HCT116 (cell line): Measurements from ENCODE around the gene CGB2. TPM values are rescaled to one million over a fixed set of nuclear protein-coding genes. Genes with fewer than 3 reads are reported as not detected.

Experiments used
- ATAC-seq: fragments of 200-7000 bp; cut with Tn5 transposase; 2 replicates; pipeline ENCODE4 v1.9.1; 2020; ENCODE audit warnings: mild to moderate bottlenecking, moderate library complexity
- BruUV-seq: library from RNA; stranded (reverse); fragments of 400-500 nt; replicated peaks from 2 replicates; lab custom pipeline; 2021; lab: Mats Ljungman, UMichigan
- CTCF ChIA-PET: fragments of 300-600 bp; sonication (Branson Sonifier 250); formaldehyde crosslinking; loops from one replicate; lab custom pipeline; 2021; ENCODE audit warnings: antibody characterized with exemption; lab: Charles Lee
- POLR2A ChIA-PET: fragments of 300-600, 350-600 bp; sonication (Branson Sonifier 250); formaldehyde crosslinking; loops from one replicate; lab custom pipeline; 2021; ENCODE audit warnings: antibody characterized with exemption; lab: Charles Lee
- RAD21 ChIA-PET, 2 experiments: fragments of 300-600 bp; sonication (Branson Sonifier 250); formaldehyde crosslinking; loops; one replicate each; lab custom pipeline; 2023; ENCODE audit warnings: low total read pairs in 2 of 2; ENCODE audit not compliant: uncharacterized antibody in 2 of 2, unreplicated experiment in 2 of 2, low non-redundant PET in 1 of 2; lab: Charles Lee
- DNase-seq: peaks from one replicate; pipeline ENCODE4 v3.0.0-alpha.2; 2010; ENCODE audit warnings: low read depth, low spot score
- H2AFZ ChIP-seq: fragments of 200-600 bp; shearing (Covaris generic), sonication (generic); 2 replicates; pipeline ENCODE4 v1.6.1; 2017; ENCODE audit warnings: low read depth, mixed run types, mixed read lengths, antibody characterized with exemption, low read length; ENCODE audit not compliant: poor library complexity, severe bottlenecking
- H3K27ac ChIP-seq: 2 replicates; pipeline ENCODE4 v1.5.1; 2012; ENCODE audit warnings: low read depth, low read length
- H3K27me3 ChIP-seq: fragments of 200-600 bp; sonication (generic); 2 replicates; pipeline ENCODE4 v1.6.1; 2016; ENCODE audit warnings: mixed run types, low read length, mixed read lengths; ENCODE audit not compliant: insufficient read depth
- H3K36me3 ChIP-seq, 2 experiments: fragments of 200-500 bp in 1 of 2; fragments of 200-600 bp in 1 of 2; sonication (Bioruptor generic) in 1 of 2; sonication (generic) in 1 of 2; 2 replicates each; pipeline versions ENCODE4 v1.5.1 to v1.6.1; 2014 to 2016; ENCODE audit warnings: low read length in 2 of 2, inconsistent platforms in 1 of 2, mixed read lengths in 1 of 2, mixed run types in 1 of 2; ENCODE audit not compliant: insufficient read depth in 2 of 2, control insufficient read depth in 1 of 2
- H3K4me1 ChIP-seq, 2 experiments: fragments of 200-600 bp in 1 of 2; sonication (generic) in 1 of 2; 2 replicates each; pipeline versions ENCODE4 v1.5.1 to v1.6.1; 2012 to 2017; ENCODE audit warnings: low read length in 2 of 2, inconsistent platforms in 1 of 2, mild to moderate bottlenecking in 1 of 2, mixed read lengths in 1 of 2, mixed run types in 1 of 2, moderate library complexity in 1 of 2; ENCODE audit not compliant: insufficient read depth in 2 of 2, control insufficient read depth in 1 of 2
- H3K4me2 ChIP-seq: fragments of 200-600 bp; sonication (generic); 2 replicates; pipeline ENCODE4 v1.6.1; 2017; ENCODE audit warnings: mixed run types, low read length, mixed read lengths
- H3K4me3 ChIP-seq, 2 experiments: fragments of 200-600 bp in 1 of 2; sonication (generic) in 1 of 2; replicated peaks in 1 of 2; 2 replicates each; pipeline ENCODE4 v1.5.1; 2011 to 2016; ENCODE audit warnings: low read length in 2 of 2, control low read depth in 1 of 2, low read depth in 1 of 2, mild to moderate bottlenecking in 1 of 2, mixed read lengths in 1 of 2, mixed run types in 1 of 2
- H3K79me2 ChIP-seq: fragments of 200-600 bp; sonication (generic); 2 replicates; pipeline ENCODE4 v1.6.1; 2017; ENCODE audit warnings: mild to moderate bottlenecking, mixed run types, low read length, moderate library complexity, mixed read lengths; ENCODE audit not compliant: insufficient read depth
- H3K9ac ChIP-seq: fragments of 200-600 bp; sonication (generic); 2 replicates; pipeline ENCODE4 v1.6.1; 2016; ENCODE audit warnings: low read length, mixed read lengths
- H3K9me2 ChIP-seq: fragments of 200-600 bp; sonication (generic), shearing (Covaris generic); 2 replicates; pipeline ENCODE4 v1.6.1; 2017; ENCODE audit warnings: mixed run types, mild to moderate bottlenecking, moderate library complexity; ENCODE audit not compliant: insufficient read depth
- H3K9me3 ChIP-seq, 2 experiments: fragments of 200-500 bp in 1 of 2; fragments of 200-600 bp in 1 of 2; sonication (Bioruptor generic) in 1 of 2; sonication (generic) in 1 of 2; 2 replicates each; pipeline ENCODE4 v1.6.1; 2014 to 2017; ENCODE audit warnings: low read length in 2 of 2, mixed read lengths in 2 of 2, inconsistent platforms in 1 of 2, low read depth in 1 of 2, mild to moderate bottlenecking in 1 of 2, mixed run types in 1 of 2, moderate library complexity in 1 of 2; ENCODE audit not compliant: control insufficient read depth in 1 of 2, insufficient read depth in 1 of 2
- H4K20me1 ChIP-seq: fragments of 200-600 bp; sonication (generic), shearing (Covaris generic); 2 replicates; pipeline ENCODE4 v1.6.1; 2017; ENCODE audit warnings: mixed run types, mild to moderate bottlenecking, moderate library complexity; ENCODE audit not compliant: insufficient read depth
- ATF3 ChIP-seq: IDR thresholded peaks from 2 replicates; pipeline ENCODE4 v1.6.1; 2012
- EGR1 ChIP-seq: IDR thresholded peaks from 2 replicates; pipeline ENCODE4 v1.6.1; 2012; ENCODE audit warnings: low read depth
- ELF1 ChIP-seq: IDR thresholded peaks from 2 replicates; pipeline ENCODE4 v1.6.1; 2012; ENCODE audit warnings: low read depth, borderline replicate concordance
- EZH2 ChIP-seq: fragments of 200-600 bp; sonication (generic); IDR thresholded peaks from 2 replicates; pipeline ENCODE4 v1.6.1; 2017; ENCODE audit warnings: antibody characterized with exemption, mixed run types
- EZH2phosphoT487 ChIP-seq: fragments of 200-600 bp; IDR thresholded peaks from 2 replicates; pipeline ENCODE4 v1.6.1; 2018; ENCODE audit warnings: antibody characterized with exemption, borderline replicate concordance
- FOSL1 ChIP-seq: IDR thresholded peaks from 2 replicates; pipeline ENCODE4 v1.6.1; 2012; ENCODE audit warnings: low read depth
- JUND ChIP-seq: IDR thresholded peaks from 2 replicates; pipeline ENCODE4 v1.6.1; 2012
- POLR2A ChIP-seq: IDR thresholded peaks from 2 replicates; pipeline ENCODE4 v1.7.0; 2011; ENCODE audit warnings: borderline replicate concordance; ENCODE audit not compliant: insufficient read depth, insufficient read length; ENCODE audit errors: extremely low read depth
- POLR2AphosphoS5 ChIP-seq: IDR thresholded peaks from 2 replicates; pipeline ENCODE4 v1.6.1; 2011; ENCODE audit warnings: mild to moderate bottlenecking, low read depth, low read length, moderate library complexity
- RAD21 ChIP-seq: IDR thresholded peaks from 2 replicates; pipeline ENCODE4 v1.6.1; 2012; ENCODE audit warnings: low read depth, mild to moderate bottlenecking
- REST ChIP-seq: IDR thresholded peaks from 2 replicates; pipeline ENCODE4 v1.6.1; 2012; ENCODE audit warnings: low read depth
- SIN3A ChIP-seq: IDR thresholded peaks from 2 replicates; pipeline ENCODE4 v1.6.1; 2012; ENCODE audit warnings: low read depth
- SP1 ChIP-seq: IDR thresholded peaks from 2 replicates; pipeline ENCODE4 v1.6.1; 2012; ENCODE audit warnings: low read depth
- SRF ChIP-seq: IDR thresholded peaks from 2 replicates; pipeline ENCODE4 v1.6.1; 2012; ENCODE audit warnings: low read depth
- YY1 ChIP-seq: IDR thresholded peaks from 2 replicates; pipeline ENCODE4 v1.6.1; 2011; ENCODE audit warnings: low read length, low read depth, moderate library complexity, mild to moderate bottlenecking; ENCODE audit not compliant: insufficient replicate concordance; ENCODE audit errors: extremely low read depth
- ZBTB33 ChIP-seq: IDR thresholded peaks from 2 replicates; pipeline ENCODE4 v1.6.1; 2011; ENCODE audit warnings: mild to moderate bottlenecking, low read length, moderate library complexity; ENCODE audit not compliant: insufficient replicate concordance; ENCODE audit errors: extremely low read depth
- ZFX ChIP-seq: fragments of 450-650 bp; IDR thresholded peaks from 2 replicates; pipeline ENCODE4 v1.6.1; 2017
- intact Hi-C: fragments of 100-400 bp; cut with micrococcal nuclease; formaldehyde crosslinking; loops from 2 replicates; pipeline ENCODE4 v1.10.0; 2022
- total RNA-seq: library from RNA; stranded (reverse); gene quantifications from one replicate; pipeline ENCODE4 v1.2.1, GENCODE V29; 2021; ENCODE audit not compliant: unreplicated experiment

The CGB2 gene
- total RNA-seq, 1 experiment from 2014 or later, result 5.0 TPM

GRCh38 chr19:48993175-48994034, 38.3 kb upstream of the CGB2 start, which contains the start of the genes GYS1 and RUVBL2 (continued):
- TF ChIP-seq REST (no peak), ZFX (peak; percentile 38; the same call in 1 of the 2 replicates), EZH2 (no peak), JUND (no peak)

- peaks cover 6 to 8% of the 10 kb centered on the region in 2 experiments; a peak in 2 of 4 replicates for H3K36me3 ChIP-seq
- no peak overlapping the region for H2AFZ ChIP-seq
- peaks cover 15 to 34% of the 10 kb centered on the region in 2 experiments for H3K4me1 ChIP-seq
- H3K9me3 ChIP-seq, result no peaks in the 10 kb centered on the region
- no peak for ATAC-seq
- peak overlapping the region; percentile 90 for H3K9ac ChIP-seq
- ChIA-PET POLR2A (interaction anchor here (0.6 to 3.1 kb wide), 19 partner anchors 11 to 623 kb away, joined by 3 to 17 read pairs (median 6); partner anchors contain the start of genes DHDH, FTL, RPL18 and SPHK2), CTCF (interaction anchor here (0.8 to 2.5 kb wide), 30 partner anchors 10 to 385 kb away, joined by 3 to 44 read pairs (median 5); partner anchors contain the start of genes CGB2, CGB7, LHB and LIN7B), RAD21 (interaction anchor here in 1 of 2 experiments (0.6 kb wide), 2 partner anchors 20 to 682 kb away, joined by 4 to 5 read pairs; no protein-coding TSS in a partner anchor)
- H3K79me2 ChIP-seq, result peaks cover 79% of the 10 kb centered on the region
- peak overlapping the region; percentile 75 for H3K27ac ChIP-seq
- H4K20me1 ChIP-seq, result peaks cover 14% of the 10 kb centered on the region; the same call in 1 of the 2 replicates
- intact Hi-C loops, result no loop called here
- no peak for DNase-seq
- no peaks in the 10 kb centered on the region for H3K27me3 ChIP-seq
- BruUV-seq, result TSS peak; percentile 80
- H3K4me2 ChIP-seq, result peak overlapping the region; percentile 92
- peak overlapping the region; percentile 75 to 77 for H3K4me3 ChIP-seq
- H3K9me2 ChIP-seq, result no peaks in the 10 kb centered on the region
- TF ChIP-seq ATF3 (no peak), SRF (no peak), YY1 (no peak), ZBTB33 (no peak), SP1 (no peak), EZH2phosphoT487 (no peak), EZH2 (no peak), ELF1 (no peak), FOSL1 (no peak), POLR2AphosphoS5 (no peak), SIN3A (no peak), RAD21 (no peak), ZFX (no peak), EGR1 (no peak), POLR2A (no peak)
Observed at GRCh38 chr19:48994035-48994386, 37.7 kb upstream of the CGB2 start.
